K562 (cell line): ENCODE results near the gene FMN1.

Source experiments
- CAMTA2 ChIP-seq: fragments of 250-450 bp; sonication (Bioruptor Pico); conservative IDR thresholded peaks from 2 replicates; pipeline ENCODE4 v1.5.1; 2022
- CTCF ChIP-seq, 3 experiments: IDR thresholded peaks in 2 of 3; conservative IDR thresholded peaks in 1 of 3; 2 replicates each; pipeline ENCODE4 v1.5.1; 2011 to 2012; ENCODE audit warnings: low read length in 3 of 3, mild to moderate bottlenecking in 3 of 3, control low read depth in 2 of 3, improper control_type of control experiment in 1 of 3, inconsistent platforms in 1 of 3, low read depth in 1 of 3, mixed read lengths in 1 of 3, moderate library complexity in 1 of 3; ENCODE audit not compliant: insufficient read depth in 2 of 3
- ESRRA ChIP-seq: fragments of 450-650 bp; IDR thresholded peaks from 2 replicates; pipeline ENCODE4 v1.6.1; 2014; ENCODE audit warnings: low read depth, mild to moderate bottlenecking, moderate library complexity, borderline replicate concordance
- MAFF ChIP-seq: IDR thresholded peaks from 2 replicates; pipeline ENCODE4 v1.6.1; 2012; ENCODE audit warnings: low read length, improper control_type of control experiment
- MEIS2 ChIP-seq: fragments of 450-650 bp; IDR thresholded peaks from 2 replicates; pipeline ENCODE4 v1.6.1; 2014; ENCODE audit warnings: mild to moderate bottlenecking; ENCODE audit not compliant: partially characterized antibody
- POLR2A ChIP-seq: fragments of 450-650 bp; conservative IDR thresholded peaks from 2 replicates; pipeline ENCODE4 v1.6.1; 2016
- PPARD ChIP-seq: fragments of 250-450 bp; sonication (Bioruptor Pico); IDR thresholded peaks from 2 replicates; pipeline ENCODE4 v1.8.0; 2022; ENCODE audit warnings: inconsistent platforms, mild to moderate bottlenecking, moderate library complexity
- SMARCB1 ChIP-seq: IDR thresholded peaks from 2 replicates; pipeline ENCODE4 v1.6.1; 2011; ENCODE audit warnings: improper control_type of control experiment, low read depth; ENCODE audit not compliant: insufficient read length
- ZNF282 ChIP-seq: sonication (generic); formaldehyde crosslinking; IDR thresholded peaks from 2 replicates; pipeline ENCODE4 v1.8.1; 2023; ENCODE audit warnings: missing genetic modification reagents
- TF ChIP-seq, protein P1 (sequence below), 2 experiments: fragments of 450-650 bp in 1 of 2; sonication (generic) in 1 of 2; formaldehyde crosslinking in 1 of 2; IDR thresholded peaks in 1 of 2; conservative IDR thresholded peaks in 1 of 2; 2 replicates each; pipeline versions ENCODE4 v1.6.1 to v1.8.1; 2016 to 2023; ENCODE audit warnings: mild to moderate bottlenecking in 2 of 2, moderate library complexity in 2 of 2, inconsistent platforms in 1 of 2, missing genetic modification reagents in 1 of 2

GRCh38 chr15:33114374-33114717, 80.2 kb downstream of the FMN1 start:
- TF ChIP-seq ESRRA, result no peak
- TF ChIP-seq MEIS2, result no peak
- no peak for TF ChIP-seq PPARD
- TF ChIP-seq MAFF, result no peak
- no peak for TF ChIP-seq SMARCB1
- TF ChIP-seq ZNF282, result no peak
- no peak for TF ChIP-seq POLR2A
- TF ChIP-seq CTCF (IDR thresholded peaks at IDR 0.05 in 2 of 3, conservative IDR thresholded peaks at IDR 0.05 in 1 of 3; ENCODE audit: insufficient read depth in 2 of 3, low read depth in 1 of 3, low read length in 3 of 3), result no peak
- TF ChIP-seq, protein P1, sequence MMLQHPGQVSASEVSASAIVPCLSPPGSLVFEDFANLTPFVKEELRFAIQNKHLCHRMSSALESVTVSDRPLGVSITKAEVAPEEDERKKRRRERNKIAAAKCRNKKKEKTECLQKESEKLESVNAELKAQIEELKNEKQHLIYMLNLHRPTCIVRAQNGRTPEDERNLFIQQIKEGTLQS (IDR thresholded peaks at IDR 0.05), result no peak
- TF ChIP-seq, protein P1 (CRISPR knock-in tag; conservative IDR thresholded peaks at IDR 0.05), result no peak
- TF ChIP-seq CAMTA2, result no peak
